Measurements from ENCODE around the gene GADD45A.
"Not testable (repeated sequence)": the region's sequence is repeated elsewhere in the genome, so short reads cannot be mapped to it uniquely, and the experiment has no call there.

GADD45A gene

GRCh38 chr1:67713057-67713846 is 28.3 kb downstream of the GADD45A start:
- Mint-ChIP-seq H3K27ac (no peak overlapping the region), H3K36me3 (ENCODE audit: low read depth) (no peaks in the 10 kb centered on the region), H3K27me3 (no peaks in the 10 kb centered on the region), H3K4me1 (ENCODE audit: low read depth) (no peaks in the 10 kb centered on the region), H3K9me3 (no peaks in the 10 kb centered on the region), H3K4me3 (no peak overlapping the region)
- DNase-seq: no peak

GRCh38 chr1:67715819-67716218 is 30.8 kb downstream of the GADD45A start:
- Mint-ChIP-seq H3K4me1 (ENCODE audit: low read depth) (no peaks in the 10 kb centered on the region), H3K4me3 (no peak overlapping the region), H3K27me3 (peaks cover 4% of the 10 kb centered on the region), H3K36me3 (ENCODE audit: low read depth) (no peaks in the 10 kb centered on the region), H3K27ac (no peak overlapping the region), H3K9me3 (no peaks in the 10 kb centered on the region)
- DNase-seq: no peak

- DNase-seq: no peak
- Mint-ChIP-seq H3K27ac (no peak overlapping the region), H3K27me3 (peaks cover 6% of the 10 kb centered on the region), H3K9me3 (no peaks in the 10 kb centered on the region), H3K4me1 (ENCODE audit: low read depth) (no peaks in the 10 kb centered on the region), H3K36me3 (ENCODE audit: low read depth) (no peaks in the 10 kb centered on the region), H3K4me3 (no peak overlapping the region)
Observed at GRCh38 chr1:67716800-67717199, 31.8 kb downstream of the GADD45A start.

GRCh38 chr1:67717876-67718275 is 32.9 kb downstream of the GADD45A start:
- peaks cover 6% of the 10 kb centered on the region for H3K27me3 Mint-ChIP-seq
- H3K4me1 Mint-ChIP-seq (ENCODE audit: low read depth): no peaks in the 10 kb centered on the region
- H3K9me3 Mint-ChIP-seq: no peaks in the 10 kb centered on the region
- no peaks in the 10 kb centered on the region for H3K36me3 Mint-ChIP-seq (ENCODE audit: low read depth)
- H3K4me3 Mint-ChIP-seq: no peak overlapping the region
- no peak overlapping the region for H3K27ac Mint-ChIP-seq
- DNase-seq: no peak

GRCh38 chr1:67719329-67720196 is 34.6 kb downstream of the GADD45A start:
- Mint-ChIP-seq H3K27me3 (peaks cover 6% of the 10 kb centered on the region), H3K9me3 (no peaks in the 10 kb centered on the region), H3K4me1 (ENCODE audit: low read depth) (no peaks in the 10 kb centered on the region), H3K27ac (no peak overlapping the region), H3K4me3 (no peak overlapping the region), H3K36me3 (ENCODE audit: low read depth) (no peaks in the 10 kb centered on the region)
- no peak for DNase-seq

- Mint-ChIP-seq H3K4me3 (no peak overlapping the region), H3K36me3 (ENCODE audit: low read depth) (no peaks in the 10 kb centered on the region), H3K4me1 (ENCODE audit: low read depth) (peaks cover 9% of the 10 kb centered on the region), H3K9me3 (no peaks in the 10 kb centered on the region), H3K27me3 (peaks cover 6% of the 10 kb centered on the region), H3K27ac (no peak overlapping the region)
- no peak for DNase-seq
Observed at GRCh38 chr1:67721112-67721511, 36.1 kb downstream of the GADD45A start.

GRCh38 chr1:67721650-67722291 is 36.8 kb downstream of the GADD45A start:
- H3K36me3 Mint-ChIP-seq (ENCODE audit: low read depth): no peaks in the 10 kb centered on the region
- H3K27me3 Mint-ChIP-seq: peaks cover 6% of the 10 kb centered on the region
- no peak for DNase-seq
- no peak overlapping the region for H3K4me3 Mint-ChIP-seq
- no peaks in the 10 kb centered on the region for H3K9me3 Mint-ChIP-seq
- H3K4me1 Mint-ChIP-seq (ENCODE audit: low read depth): peaks cover 15% of the 10 kb centered on the region
- no peak overlapping the region for H3K27ac Mint-ChIP-seq

GRCh38 chr1:67722292-67722944 is 37.4 kb downstream of the GADD45A start:
- DNase-seq: no peak
- H3K27ac Mint-ChIP-seq: no peak overlapping the region
- H3K9me3 Mint-ChIP-seq: no peaks in the 10 kb centered on the region
- peaks cover 17% of the 10 kb centered on the region for H3K4me1 Mint-ChIP-seq (ENCODE audit: low read depth)
- no peaks in the 10 kb centered on the region for H3K36me3 Mint-ChIP-seq (ENCODE audit: low read depth)
- peaks cover 6% of the 10 kb centered on the region for H3K27me3 Mint-ChIP-seq
- H3K4me3 Mint-ChIP-seq: no peak overlapping the region

- no peak overlapping the region for H3K27ac Mint-ChIP-seq
- H3K4me1 Mint-ChIP-seq (ENCODE audit: low read depth): peaks cover 17% of the 10 kb centered on the region
- H3K9me3 Mint-ChIP-seq: no peaks in the 10 kb centered on the region
- H3K27me3 Mint-ChIP-seq: peaks cover 6% of the 10 kb centered on the region
- H3K36me3 Mint-ChIP-seq (ENCODE audit: low read depth): no peaks in the 10 kb centered on the region
- DNase-seq: no peak
- no peak overlapping the region for H3K4me3 Mint-ChIP-seq
Observed at GRCh38 chr1:67723126-67723525, 38.1 kb downstream of the GADD45A start.

GRCh38 chr1:67723620-67724019 is 38.6 kb downstream of the GADD45A start:
- no peak overlapping the region for H3K4me3 Mint-ChIP-seq
- peaks cover 17% of the 10 kb centered on the region for H3K4me1 Mint-ChIP-seq (ENCODE audit: low read depth)
- no peaks in the 10 kb centered on the region for H3K9me3 Mint-ChIP-seq
- DNase-seq: no peak
- peaks cover 10% of the 10 kb centered on the region for H3K27me3 Mint-ChIP-seq
- H3K27ac Mint-ChIP-seq: no peak overlapping the region
- no peaks in the 10 kb centered on the region for H3K36me3 Mint-ChIP-seq (ENCODE audit: low read depth)

- no peak for DNase-seq
- Mint-ChIP-seq H3K27me3 (peaks cover 8% of the 10 kb centered on the region), H3K27ac (no peak overlapping the region), H3K9me3 (no peaks in the 10 kb centered on the region), H3K4me1 (ENCODE audit: low read depth) (peaks cover 22% of the 10 kb centered on the region), H3K4me3 (no peak overlapping the region), H3K36me3 (ENCODE audit: low read depth) (no peaks in the 10 kb centered on the region)
Observed at GRCh38 chr1:67724928-67725560, 40.0 kb downstream of the GADD45A start.

GRCh38 chr1:67726224-67726623 is 41.2 kb downstream of the GADD45A start:
- Mint-ChIP-seq H3K4me1 (ENCODE audit: low read depth) (peaks cover 24% of the 10 kb centered on the region), H3K36me3 (ENCODE audit: low read depth) (no peaks in the 10 kb centered on the region), H3K9me3 (no peaks in the 10 kb centered on the region), H3K4me3 (no peak overlapping the region), H3K27me3 (peaks cover 5% of the 10 kb centered on the region), H3K27ac (no peak overlapping the region)
- DNase-seq: no peak

- peaks cover 26% of the 10 kb centered on the region for H3K4me1 Mint-ChIP-seq (ENCODE audit: low read depth)
- peaks cover 4% of the 10 kb centered on the region for H3K27me3 Mint-ChIP-seq
- no peaks in the 10 kb centered on the region for H3K9me3 Mint-ChIP-seq
- H3K36me3 Mint-ChIP-seq (ENCODE audit: low read depth): no peaks in the 10 kb centered on the region
- no peak overlapping the region for H3K4me3 Mint-ChIP-seq
- no peak for DNase-seq
- H3K27ac Mint-ChIP-seq: no peak overlapping the region
Observed at GRCh38 chr1:67729872-67730271, 44.9 kb downstream of the GADD45A start.

GRCh38 chr1:67730312-67730711 is 45.3 kb downstream of the GADD45A start:
- not testable (repeated sequence) for DNase-seq, H3K4me3 Mint-ChIP-seq
- peaks cover 27% of the 10 kb centered on the region for H3K4me1 Mint-ChIP-seq (ENCODE audit: low read depth)

More at GRCh38 chr1:67730312-67730711, 45.3 kb downstream of the GADD45A start:
- not testable (repeated sequence) for H3K27me3 Mint-ChIP-seq; H3K36me3 Mint-ChIP-seq (ENCODE audit: low read depth); H3K27ac Mint-ChIP-seq; H3K9me3 Mint-ChIP-seq

All from activated T-cell treated with anti-CD3 and anti-CD28 coated beads, Interleukin-2, amount 50 U/mL, for 24 hours (primary cell).